ENCODE results near the gene NKPD1. TPM values are rescaled to one million over a fixed set of nuclear protein-coding genes. Genes with fewer than 3 reads are reported as not detected.

Gene NKPD1
- total and polyA plus RNA-seq, 10 of the 15 experiments (the other 5 are each of a cell fraction or from before 2014, with no cell fraction given) = 0.05 to 0.18 (median 0.06) TPM; not detected in 7

DNA sequence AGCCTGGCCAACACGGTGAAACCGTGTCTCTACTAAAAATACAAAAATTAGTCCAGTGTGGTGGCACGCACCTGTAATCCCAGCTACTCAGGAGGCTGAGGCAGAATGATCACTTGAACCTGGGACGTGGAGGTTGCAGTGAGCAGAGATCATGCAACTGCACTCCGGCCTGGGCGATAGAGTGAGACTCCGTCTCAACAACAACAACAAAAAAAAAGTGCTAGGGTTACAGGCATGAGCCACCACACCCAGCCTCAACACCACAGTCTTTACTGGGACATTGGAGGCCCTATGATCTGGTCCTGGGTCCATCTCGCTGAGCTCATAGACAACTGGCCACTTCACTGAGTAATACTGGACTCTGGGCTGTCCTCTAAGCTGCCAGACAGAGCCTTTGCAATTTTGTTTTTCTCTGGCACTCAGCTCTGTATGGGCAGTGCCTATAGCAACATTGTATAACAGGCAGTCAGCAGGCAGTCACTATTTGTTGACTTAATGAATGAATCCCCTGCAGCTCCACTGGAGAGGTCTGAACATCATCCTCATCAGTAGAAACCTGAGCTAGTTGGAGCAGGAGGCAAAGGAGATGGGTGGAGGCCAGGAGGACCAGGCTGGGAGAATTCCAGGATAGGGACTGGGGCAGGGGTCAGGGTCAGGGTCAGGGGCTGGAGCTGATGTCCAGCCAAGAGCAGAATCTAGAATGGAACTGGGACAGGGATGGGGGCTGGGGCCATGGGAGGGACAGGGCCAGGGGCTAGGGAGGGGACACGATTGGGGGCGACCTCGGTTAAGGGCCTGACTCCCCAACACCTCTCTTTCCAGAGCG lies 25.9 kb upstream of the NKPD1 start:
- ChIA-PET SMC1A (ENCODE audit: uncharacterized antibody, unreplicated experiment) (interaction anchor here (0.8 to 2.0 kb wide), 9 partner anchors 8 to 226 kb away, joined by 3 to 6 read pairs (median 4); partner anchors contain the start of gene BLOC1S3), POLR2A (interaction anchor here (0.9 to 1.4 kb wide), 2 partner anchors 8 to 50 kb away, joined by 3 to 6 read pairs; partner anchors contain the start of genes BLOC1S3 and TRAPPC6A), RAD21 (ENCODE audit: unreplicated experiment) (interaction anchor here (0.7 to 1.7 kb wide), 12 partner anchors 8 to 284 kb away, joined by 3 to 10 read pairs (median 3); partner anchors contain the start of genes BLOC1S3, CLASRP and TRAPPC6A), CTCF (interaction anchor here (0.8 to 2.1 kb wide), 19 partner anchors 8 to 235 kb away, joined by 3 to 19 read pairs (median 3); partner anchors contain the start of genes BLOC1S3 and TRAPPC6A)
- Histone ChIP-seq H3K4me2 (ENCODE audit: control insufficient read depth, insufficient read depth) (no peak overlapping the region), H3K9ac (ENCODE audit: control insufficient read depth, insufficient read depth, low read length) (no peak overlapping the region), H3K27me3 (replicated peaks in 1 of 2; ENCODE audit: control insufficient read depth in 2 of 2, insufficient read depth in 2 of 2, low read length in 1 of 2) (no peaks in the 10 kb centered on the region), H3K79me2 (ENCODE audit: control insufficient read depth, insufficient read depth, low read length) (no peaks in the 10 kb centered on the region; the same call in 1 of the 2 replicates), H4K20me1 (ENCODE audit: control insufficient read depth, insufficient read depth) (no peaks in the 10 kb centered on the region), H3K36me3 (ENCODE audit: control insufficient read depth in 2 of 2, insufficient read depth in 2 of 2, low read length in 1 of 2) (no peaks in the 10 kb centered on the region; a peak in 1 of 4 replicates), H3K4me1 (ENCODE audit: control insufficient read depth, insufficient read depth, low read length) (peaks cover 3% of the 10 kb centered on the region; the same call in 1 of the 2 replicates), H3K27ac (ENCODE audit: control insufficient read depth, insufficient read depth) (no peak overlapping the region), H3K4me3 (no peak overlapping the region), H3K9me3 (replicated peaks; ENCODE audit: control insufficient read depth, insufficient read depth, low read length) (no peaks in the 10 kb centered on the region), H2AFZ (ENCODE audit: control insufficient read depth, low read depth, low read length) (no peak overlapping the region)
- WGBS (ENCODE audit: insufficient coverage, insufficient replicate concordance, low lambda C conversion rate, missing lambda C conversion rate) = 72% methylated on average over 12 of the region's 12 CpGs
- BruUV-seq (replicated peaks) = no TSS peak
- TF ChIP-seq MYC (IDR thresholded peaks at IDR 0.05; ENCODE audit: insufficient read depth, insufficient read length, insufficient replicate concordance, low read length, severe bottlenecking) (no peak), TBL1XR1 (IDR thresholded peaks at IDR 0.05; ENCODE audit: low read depth, low read length) (no peak), ESRRA (IDR thresholded peaks at IDR 0.05; ENCODE audit: low read length) (no peak)
- intact Hi-C loops (cut with micrococcal nuclease; ENCODE audit: unreplicated experiment) = loop anchor here (5.0 to 10.0 kb wide), 2 partner anchors 151 to 172 kb away; no protein-coding TSS in a partner anchor
- ATAC-seq (no peak), DNase-seq (ENCODE audit: low read depth, low spot score) (no peak), FAIRE-seq (no peak)
- in situ Hi-C loops (cut with MboI) = no loop called here

DNA sequence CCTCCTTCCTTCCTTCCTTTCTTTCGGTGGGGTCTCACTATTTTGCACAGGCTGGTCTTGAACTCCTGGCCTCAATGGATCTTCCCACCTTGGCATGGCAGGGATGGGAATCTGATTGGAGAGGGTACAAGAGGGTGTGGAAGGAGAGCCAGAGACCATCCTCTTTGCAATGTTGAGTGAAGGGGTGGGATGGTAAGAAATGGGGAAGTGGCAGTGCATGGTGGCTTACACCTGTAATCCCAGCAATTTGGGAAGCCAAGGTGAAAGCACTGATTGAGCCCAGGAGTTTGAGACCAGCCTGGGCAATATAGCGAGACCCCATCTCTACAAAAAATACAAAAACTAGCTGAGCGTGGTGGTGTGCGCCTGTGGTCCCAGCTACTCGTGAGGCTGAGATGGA lies 23.3 kb upstream of the NKPD1 start:
- 93% methylated on average over 4 of the region's 5 CpGs for WGBS (ENCODE audit: insufficient coverage, insufficient replicate concordance, low lambda C conversion rate, missing lambda C conversion rate)
- Histone ChIP-seq H3K4me3 (no peak overlapping the region), H3K9me3 (replicated peaks; ENCODE audit: control insufficient read depth, insufficient read depth, low read length) (no peaks in the 10 kb centered on the region), H2AFZ (ENCODE audit: control insufficient read depth, low read depth, low read length) (no peak overlapping the region), H3K4me1 (ENCODE audit: control insufficient read depth, insufficient read depth, low read length) (peaks cover 17% of the 10 kb centered on the region), H3K27me3 (replicated peaks in 1 of 2; ENCODE audit: control insufficient read depth in 2 of 2, insufficient read depth in 2 of 2, low read length in 1 of 2) (no peaks in the 10 kb centered on the region), H3K4me2 (ENCODE audit: control insufficient read depth, insufficient read depth) (no peak overlapping the region), H3K79me2 (ENCODE audit: control insufficient read depth, insufficient read depth, low read length) (peaks cover 24% of the 10 kb centered on the region), H3K27ac (ENCODE audit: control insufficient read depth, insufficient read depth) (no peak overlapping the region), H4K20me1 (ENCODE audit: control insufficient read depth, insufficient read depth) (no peaks in the 10 kb centered on the region), H3K9ac (ENCODE audit: control insufficient read depth, insufficient read depth, low read length) (no peak overlapping the region), H3K36me3 (ENCODE audit: control insufficient read depth in 2 of 2, insufficient read depth in 2 of 2, low read length in 1 of 2) (peaks cover 0 to 6% of the 10 kb centered on the region in 2 experiments; a peak in 2 of 4 replicates)
- POLR2A ChIA-PET = interaction anchor here (0.6 kb wide), 3 partner anchors 20 to 181 kb away, joined by 3 to 6 read pairs (median 3); no protein-coding TSS in a partner anchor
- intact Hi-C loops (cut with micrococcal nuclease; ENCODE audit: unreplicated experiment) (loop anchor here (10.0 kb wide), 1 partner anchor 169 kb away; no protein-coding TSS in a partner anchor), in situ Hi-C loops (cut with MboI) (no loop called here)
- SMC1A ChIA-PET (ENCODE audit: uncharacterized antibody, unreplicated experiment) = no interaction called here
- FAIRE-seq (no peak), ATAC-seq (no peak), DNase-seq (ENCODE audit: low read depth, low spot score) (no peak)
- RAD21 ChIA-PET (ENCODE audit: unreplicated experiment) = no interaction called here
- TF ChIP-seq SPI1 (IDR thresholded peaks at IDR 0.05; ENCODE audit: borderline replicate concordance, insufficient read depth, low read depth, low read length) (peak; percentile 56; the same call in 1 of the 2 replicates), EED (IDR thresholded peaks at IDR 0.05; ENCODE audit: low read depth) (no peak)
- BruUV-seq (replicated peaks) = no TSS peak
- CTCF ChIA-PET = interaction anchor here (0.6 to 1.6 kb wide), 2 partner anchors 9 to 168 kb away, joined by 3 read pairs; no protein-coding TSS in a partner anchor
